ENCODE results near the gene KLHDC3.

Gene KLHDC3

GRCh38 chr6:43013843-43014433 is at the start of gene KLHDC3, which contains the start of gene MEA1:
Gene KLHDC3 (plus strand): TSS chr6:43014249. CDS start chr6:43017193, 2,944 bp downstream.
Gene MEA1 (minus strand): TSS chr6:43013946. CDS start chr6:43013813, 133 bp downstream.
- peak; percentile 95 to 98 (median 98) for DNase-seq (ENCODE audit: low read depth in 3 of 3)

GRCh38 chr6:42966571-42966970 is 47.5 kb upstream of the KLHDC3 start:
- no peak for DNase-seq (ENCODE audit: low read depth in 3 of 3)

GRCh38 chr6:42967228-42967627 is 46.8 kb upstream of the KLHDC3 start:
- no peak for DNase-seq (ENCODE audit: low read depth in 3 of 3)

GRCh38 chr6:42968126-42968701 is 45.8 kb upstream of the KLHDC3 start:
- no peak for DNase-seq (ENCODE audit: low read depth in 3 of 3)

- no peak for DNase-seq (ENCODE audit: low read depth in 3 of 3)
Observed at GRCh38 chr6:42968783-42969182, 45.3 kb upstream of the KLHDC3 start.

GRCh38 chr6:42969431-42969830 is 44.6 kb upstream of the KLHDC3 start:
- DNase-seq (ENCODE audit: low read depth in 3 of 3), result no peak

GRCh38 chr6:42969934-42970333 is 44.1 kb upstream of the KLHDC3 start:
- DNase-seq (ENCODE audit: low read depth in 3 of 3), result no peak

GRCh38 chr6:42970871-42971612 is 43.0 kb upstream of the KLHDC3 start:
- no peak for DNase-seq (ENCODE audit: low read depth in 3 of 3)

- DNase-seq (ENCODE audit: low read depth in 3 of 3), result no peak
Observed at GRCh38 chr6:42971746-42972327, 42.2 kb upstream of the KLHDC3 start.

GRCh38 chr6:42973926-42974325 is 40.1 kb upstream of the KLHDC3 start:
- no peak for DNase-seq (ENCODE audit: low read depth in 3 of 3)

- DNase-seq (ENCODE audit: low read depth in 3 of 3), result no peak
Observed at GRCh38 chr6:42974919-42975505, 39.0 kb upstream of the KLHDC3 start.

- DNase-seq (ENCODE audit: low read depth in 3 of 3), result no peak
Observed at GRCh38 chr6:42978487-42978838, 35.6 kb upstream of the KLHDC3 start.

GRCh38 chr6:42978839-42979522 is 35.1 kb upstream of the KLHDC3 start, which contains the start of gene PEX6:
Gene PEX6 (minus strand): TSS chr6:42979181. CDS start chr6:42979150, 31 bp downstream.
- DNase-seq (ENCODE audit: low read depth in 3 of 3), result peak; percentile 79 to 81 (median 79)

GRCh38 chr6:42979523-42980177 is 34.4 kb upstream of the KLHDC3 start:
- no peak for DNase-seq (ENCODE audit: low read depth in 3 of 3)

- no peak for DNase-seq (ENCODE audit: low read depth in 3 of 3)
Observed at GRCh38 chr6:42981836-42982235, 32.2 kb upstream of the KLHDC3 start.

- peak; percentile 84 to 94 (median 94) for DNase-seq (ENCODE audit: low read depth in 3 of 3)
Observed at GRCh38 chr6:42984001-42984923, 29.8 kb upstream of the KLHDC3 start, which contains the start of gene PPP2R5D. Gene PPP2R5D (plus strand): TSS chr6:42984570. CDS start chr6:42984678, 108 bp downstream.

- DNase-seq (ENCODE audit: low read depth in 3 of 3), result no peak
Observed at GRCh38 chr6:42984924-42985475, 29.0 kb upstream of the KLHDC3 start.

- no peak for DNase-seq (ENCODE audit: low read depth in 3 of 3)
Observed at GRCh38 chr6:42987533-42988451, 26.3 kb upstream of the KLHDC3 start.

Measured in stimulated activated CD4-positive, alpha-beta T cell treated with anti-CD3 and anti-CD28 coated beads, TNF-alpha, amount 100 ng/mL, for 4 hours (primary cell).